HepG2 (cell line): ENCODE measurements around the gene C2orf81. TPM values are rescaled to one million over a fixed set of nuclear protein-coding genes. Genes with fewer than 3 reads are reported as not detected.
A peak's percentile ranks its signal among the peaks of the same experiment; 100 is the strongest.

Source experiments
- CCDC6 ChIP-seq: sonication (generic); formaldehyde crosslinking; IDR thresholded peaks from 2 replicates; pipeline ENCODE4 v1.8.1; 2022; ENCODE audit warnings: mild to moderate bottlenecking, missing genetic modification reagents, moderate library complexity
- DPF2 ChIP-seq: sonication (generic); formaldehyde crosslinking; IDR thresholded peaks from 2 replicates; pipeline ENCODE4 v1.4.0; 2020; ENCODE audit warnings: mild to moderate bottlenecking, low read depth, missing genetic modification reagents, borderline replicate concordance
- EP300 ChIP-seq, 3 experiments: sonication (generic) in 1 of 3; formaldehyde crosslinking in 1 of 3; IDR thresholded peaks; 2 replicates each; pipeline versions ENCODE4 v1.5.1 to v1.6.1; 2011 to 2020; ENCODE audit warnings: low read depth in 2 of 3, low read length in 2 of 3, borderline replicate concordance in 1 of 3, improper control_type of control experiment in 1 of 3, mild to moderate bottlenecking in 1 of 3, missing genetic modification reagents in 1 of 3, moderate library complexity in 1 of 3
- JDP2 ChIP-seq: sonication (generic); formaldehyde crosslinking; IDR thresholded peaks from 2 replicates; pipeline ENCODE4 v1.8.1; 2022; ENCODE audit warnings: missing genetic modification reagents, borderline replicate concordance
- KDM5B ChIP-seq: sonication (generic); formaldehyde crosslinking; IDR thresholded peaks from 2 replicates; pipeline ENCODE4 v1.4.0; 2020; ENCODE audit warnings: missing genetic modification reagents, mild to moderate bottlenecking, borderline replicate concordance
- NCOA5 ChIP-seq: sonication (generic); formaldehyde crosslinking; IDR thresholded peaks from 2 replicates; pipeline ENCODE4 v1.4.0; 2020; ENCODE audit warnings: missing genetic modification reagents
- NFIB ChIP-seq: sonication (generic); formaldehyde crosslinking; IDR thresholded peaks from 2 replicates; pipeline ENCODE4 v1.9.0; 2021; ENCODE audit warnings: missing genetic modification reagents, mild to moderate bottlenecking, borderline replicate concordance
- NFIC ChIP-seq: IDR thresholded peaks from 2 replicates; pipeline ENCODE4 v1.6.1; 2012; ENCODE audit warnings: mild to moderate bottlenecking, low read length, inconsistent platforms
- NFYB ChIP-seq: sonication (generic); formaldehyde crosslinking; IDR thresholded peaks from 2 replicates; pipeline ENCODE4 v1.4.0; 2020; ENCODE audit warnings: missing genetic modification reagents
- RBFOX2 ChIP-seq: fragments of 200-400 bp; formaldehyde crosslinking; IDR thresholded peaks from 2 replicates; pipeline ENCODE4 v1.6.1; 2017; ENCODE audit warnings: low read depth, mild to moderate bottlenecking, low read length
- SALL2 ChIP-seq: sonication (generic); formaldehyde crosslinking; IDR thresholded peaks from 2 replicates; pipeline ENCODE4 v1.8.1; 2023; ENCODE audit warnings: mild to moderate bottlenecking, missing genetic modification reagents, inconsistent platforms
- SRY ChIP-seq: sonication (generic); formaldehyde crosslinking; IDR thresholded peaks from 2 replicates; pipeline ENCODE4 v1.8.0; 2022; ENCODE audit warnings: mild to moderate bottlenecking, missing genetic modification reagents
- SSRP1 ChIP-seq: IDR thresholded peaks from 2 replicates; pipeline ENCODE4 v1.6.1; 2016; ENCODE audit warnings: control low read depth
- TFE3 ChIP-seq: IDR thresholded peaks from 2 replicates; pipeline ENCODE4 v1.6.1; 2016
- ZBTB7A ChIP-seq: sonication (generic); formaldehyde crosslinking; IDR thresholded peaks from 2 replicates; pipeline ENCODE4 v1.8.0; 2022; ENCODE audit warnings: mild to moderate bottlenecking, missing genetic modification reagents
- ZFP90 ChIP-seq: sonication (generic); formaldehyde crosslinking; IDR thresholded peaks from 2 replicates; pipeline ENCODE4 v1.8.0; 2022; ENCODE audit warnings: missing genetic modification reagents, mild to moderate bottlenecking, inconsistent platforms, borderline replicate concordance
- ZNF207 ChIP-seq: fragments of 450-650 bp; IDR thresholded peaks from 2 replicates; pipeline ENCODE4 v1.6.1; 2016; ENCODE audit warnings: antibody characterized with exemption, borderline replicate concordance
- ZNF331 ChIP-seq: sonication (generic); formaldehyde crosslinking; IDR thresholded peaks from 2 replicates; pipeline ENCODE4 v1.4.0; 2020; ENCODE audit warnings: missing genetic modification reagents
- ZNF414 ChIP-seq: sonication (generic); formaldehyde crosslinking; IDR thresholded peaks from 2 replicates; pipeline ENCODE4 v1.5.0; 2020; ENCODE audit warnings: missing genetic modification reagents
- ZNF564 ChIP-seq: sonication (generic); formaldehyde crosslinking; IDR thresholded peaks from 2 replicates; pipeline ENCODE4 v1.8.1; 2023; ENCODE audit warnings: mild to moderate bottlenecking, missing genetic modification reagents
- ZNF768 ChIP-seq: sonication (generic); formaldehyde crosslinking; IDR thresholded peaks from 2 replicates; pipeline ENCODE4 v1.4.0; 2020; ENCODE audit warnings: missing genetic modification reagents
- polyA plus RNA-seq, 8 experiments: library from polyadenylated mRNA; depleted of rRNA in 3 of 8; stranded (reverse) in 7 of 8; unstranded in 1 of 8; fragments of >200 nt; fragmentation: Illumina TruSeq in 4 of 8; extraction: Trizol in 4 of 8; gene quantifications; 2 replicates each; pipeline versions ENCODE4 v1.2.1 to v1.2.3, GENCODE V29; 2011 to 2016; ENCODE audit warnings: low read depth in 4 of 8, missing spikeins in 1 of 8, mixed read lengths in 1 of 8; ENCODE audit not compliant: insufficient read depth in 1 of 8
- total RNA-seq, 5 experiments: library from RNA; depleted of rRNA; stranded (reverse); fragments of >200 nt; fragmentation: Illumina TruSeq; extraction: Trizol; gene quantifications; 2 replicates each; pipeline ENCODE4 v1.2.3, GENCODE V29; 2016; ENCODE audit warnings: low read depth in 1 of 5
- TF ChIP-seq, protein P1 (sequence below): sonication (generic); formaldehyde crosslinking; IDR thresholded peaks from 2 replicates; pipeline ENCODE4 v1.5.0; 2020; ENCODE audit warnings: mild to moderate bottlenecking, missing genetic modification reagents
- TF ChIP-seq, protein P2 (sequence below): conservative IDR thresholded peaks from 2 replicates; pipeline ENCODE4 v1.6.1; 2018; ENCODE audit warnings: missing genetic modification reagents

C2orf81 gene
- total and polyA plus RNA-seq, 2 of the 13 experiments (the other 11 are each of a cell fraction or from before 2014, with no cell fraction given), result 0.15 to 0.17 TPM

DNA sequence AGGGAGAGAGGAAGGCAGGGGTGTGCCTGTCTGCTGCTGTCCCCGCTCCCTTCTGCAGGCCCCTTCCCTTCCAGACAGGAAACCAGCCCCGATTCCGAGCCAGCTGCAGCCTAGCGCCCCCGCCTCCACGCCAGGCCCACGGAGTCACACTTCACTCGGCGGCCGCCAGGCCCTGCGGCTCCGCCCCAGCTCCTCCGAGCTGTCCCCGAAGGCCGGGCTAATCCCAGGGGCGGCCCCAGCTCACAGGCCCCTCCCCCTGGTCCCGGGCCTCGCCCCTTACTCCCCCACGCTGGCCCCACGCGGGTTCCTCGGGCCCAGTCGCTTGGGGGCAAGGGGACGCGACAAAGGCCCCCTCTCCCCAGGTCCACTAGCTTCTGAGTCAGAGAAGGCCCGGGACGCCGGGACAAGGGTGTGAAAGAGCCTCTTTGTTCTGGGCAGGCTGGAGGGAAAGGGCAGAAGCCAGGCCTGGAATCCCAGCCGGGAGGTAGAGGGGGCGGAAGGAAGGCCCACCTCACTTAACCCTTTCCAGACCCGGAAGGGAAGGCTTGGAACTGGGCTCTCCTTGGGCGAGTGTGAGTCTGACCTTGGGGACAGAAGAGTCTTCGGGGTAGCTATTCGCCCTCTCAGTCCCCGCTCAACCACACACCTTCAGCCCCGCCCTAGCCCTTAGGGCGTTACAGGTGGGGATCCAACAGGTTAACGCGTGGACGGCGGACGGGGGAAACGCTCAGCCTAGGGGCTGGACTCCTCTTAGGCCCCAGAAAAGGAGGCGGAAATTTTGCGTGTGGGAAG lies 19.2 kb upstream of the C2orf81 start (continued):
- TF ChIP-seq, protein P1, sequence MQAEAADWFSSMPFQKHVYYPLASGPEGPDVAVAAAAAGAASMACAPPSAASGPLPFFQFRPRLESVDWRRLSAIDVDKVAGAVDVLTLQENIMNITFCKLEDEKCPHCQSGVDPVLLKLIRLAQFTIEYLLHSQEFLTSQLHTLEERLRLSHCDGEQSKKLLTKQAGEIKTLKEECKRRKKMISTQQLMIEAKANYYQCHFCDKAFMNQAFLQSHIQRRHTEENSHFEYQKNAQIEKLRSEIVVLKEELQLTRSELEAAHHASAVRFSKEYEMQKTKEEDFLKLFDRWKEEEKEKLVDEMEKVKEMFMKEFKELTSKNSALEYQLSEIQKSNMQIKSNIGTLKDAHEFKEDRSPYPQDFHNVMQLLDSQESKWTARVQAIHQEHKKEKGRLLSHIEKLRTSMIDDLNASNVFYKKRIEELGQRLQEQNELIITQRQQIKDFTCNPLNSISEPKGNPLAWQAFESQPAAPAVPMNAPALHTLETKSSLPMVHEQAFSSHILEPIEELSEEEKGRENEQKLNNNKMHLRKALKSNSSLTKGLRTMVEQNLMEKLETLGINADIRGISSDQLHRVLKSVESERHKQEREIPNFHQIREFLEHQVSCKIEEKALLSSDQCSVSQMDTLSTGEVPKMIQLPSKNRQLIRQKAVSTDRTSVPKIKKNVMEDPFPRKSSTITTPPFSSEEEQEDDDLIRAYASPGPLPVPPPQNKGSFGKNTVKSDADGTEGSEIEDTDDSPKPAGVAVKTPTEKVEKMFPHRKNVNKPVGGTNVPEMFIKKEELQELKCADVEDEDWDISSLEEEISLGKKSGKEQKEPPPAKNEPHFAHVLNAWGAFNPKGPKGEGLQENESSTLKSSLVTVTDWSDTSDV (CRISPR knock-in tag), result no peak
- TF ChIP-seq SRY, result no peak
- peak; percentile 70; the same call in 1 of the 2 replicates for TF ChIP-seq ZNF564 (CRISPR knock-in tag)
- peak; percentile 96 for TF ChIP-seq KDM5B (CRISPR knock-in tag)
- peak; percentile 96 for TF ChIP-seq ZBTB7A
- peak; percentile 64; the same call in 1 of the 2 replicates for TF ChIP-seq NCOA5
- TF ChIP-seq ZNF207, result no peak
- peak; percentile 69; the same call in 1 of the 2 replicates for TF ChIP-seq DPF2 (CRISPR knock-in tag)
- no peak; the same call in 1 of the 2 replicates for TF ChIP-seq JDP2 (CRISPR knock-in tag)
- TF ChIP-seq, protein P2, sequence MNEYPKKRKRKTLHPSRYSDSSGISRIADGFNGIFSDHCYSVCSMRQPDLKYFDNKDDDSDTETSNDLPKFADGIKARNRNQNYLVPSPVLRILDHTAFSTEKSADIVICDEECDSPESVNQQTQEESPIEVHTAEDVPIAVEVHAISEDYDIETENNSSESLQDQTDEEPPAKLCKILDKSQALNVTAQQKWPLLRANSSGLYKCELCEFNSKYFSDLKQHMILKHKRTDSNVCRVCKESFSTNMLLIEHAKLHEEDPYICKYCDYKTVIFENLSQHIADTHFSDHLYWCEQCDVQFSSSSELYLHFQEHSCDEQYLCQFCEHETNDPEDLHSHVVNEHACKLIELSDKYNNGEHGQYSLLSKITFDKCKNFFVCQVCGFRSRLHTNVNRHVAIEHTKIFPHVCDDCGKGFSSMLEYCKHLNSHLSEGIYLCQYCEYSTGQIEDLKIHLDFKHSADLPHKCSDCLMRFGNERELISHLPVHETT, result 0 out of 2 replicates have a peak, but pooled peaks have one; percentile 49
- TF ChIP-seq ZNF414 (CRISPR knock-in tag), result peak; percentile 93; the same call in 1 of the 2 replicates
- peak; percentile 94 for TF ChIP-seq RBFOX2
- TF ChIP-seq ZFP90, result peak; percentile 15; the same call in 1 of the 2 replicates
- no peak; the same call in 1 of the 2 replicates for TF ChIP-seq NFIC
- no peak for TF ChIP-seq TFE3 (CRISPR knock-in tag)
- no peak; the same call in 1 of the 2 replicates for TF ChIP-seq ZNF331 (CRISPR knock-in tag)
- no peak for TF ChIP-seq NFYB (CRISPR knock-in tag)
- TF ChIP-seq EP300 (IDR thresholded peaks at IDR 0.05; ENCODE audit: low read depth in 2 of 2, low read length in 2 of 2), result peak; percentile 12 to 62; a peak in 2 of 4 replicates
- TF ChIP-seq EP300 (CRISPR knock-in tag; IDR thresholded peaks at IDR 0.05; ENCODE audit: borderline replicate concordance), result peak; percentile 34
- TF ChIP-seq NFIB (CRISPR knock-in tag), result 0 out of 2 replicates have a peak, but pooled peaks have one; percentile 19
- peak; percentile 80; the same call in 1 of the 2 replicates for TF ChIP-seq SALL2 (CRISPR knock-in tag)
- no peak for TF ChIP-seq ZNF768 (CRISPR knock-in tag)
- TF ChIP-seq SSRP1 (CRISPR knock-in tag), result no peak
- TF ChIP-seq CCDC6 (CRISPR knock-in tag), result peak; percentile 77
